SK-N-MC (cell line): ENCODE data around the gene HM13.
A peak's percentile ranks its signal among the peaks of the same experiment; 100 is the strongest.
"Not testable (repeated sequence)": the region's sequence is repeated elsewhere in the genome, so short reads cannot be mapped to it uniquely, and the experiment has no call there.

Experiments used
- DNase-seq: peaks from one replicate; pipeline ENCODE4 v3.0.0-alpha.2; 2011; ENCODE audit warnings: low read depth, low spot score
- H3K27ac ChIP-seq: fragments of 200-600 bp; sonication (generic); 2 replicates; pipeline ENCODE4 v1.5.1; 2016; ENCODE audit warnings: mixed run types
- H3K36me3 ChIP-seq: fragments of 200-600 bp; sonication (generic); 2 replicates; pipeline ENCODE4 v1.6.1; 2017; ENCODE audit warnings: antibody characterized with exemption, low read length, mixed read lengths; ENCODE audit not compliant: insufficient read depth
- H3K4me3 ChIP-seq: fragments of 200-600 bp; sonication (generic); 2 replicates; pipeline ENCODE4 v1.5.1; 2016
- H3K9ac ChIP-seq: fragments of 200-600 bp; sonication (generic); 2 replicates; pipeline ENCODE4 v1.8.0; 2017; ENCODE audit warnings: mixed run types, mixed read lengths; ENCODE audit not compliant: insufficient read length
- H3K9me3 ChIP-seq: fragments of 200-600 bp; sonication (generic); 2 replicates; pipeline ENCODE4 v1.6.1; 2017; ENCODE audit warnings: low read depth, mild to moderate bottlenecking, antibody characterized with exemption, low read length, moderate library complexity, mixed read lengths
- EZH2 ChIP-seq: fragments of 200-600 bp; sonication (generic); IDR thresholded peaks from one replicate; pipeline ENCODE4 v1.6.1; 2017; ENCODE audit warnings: antibody characterized with exemption
- FOXP2 ChIP-seq: optimal IDR thresholded peaks from 2 replicates; pipeline ENCODE3; 2011; ENCODE audit warnings: mild to moderate bottlenecking, moderate library complexity; ENCODE audit not compliant: insufficient read depth; ENCODE audit errors: extremely low read length, control extremely low read depth
- POLR2AphosphoS5 ChIP-seq: IDR thresholded peaks from 2 replicates; pipeline ENCODE4 v1.6.1; 2012; ENCODE audit warnings: mild to moderate bottlenecking, low read depth, low read length, borderline replicate concordance

The HM13 gene

DNA sequence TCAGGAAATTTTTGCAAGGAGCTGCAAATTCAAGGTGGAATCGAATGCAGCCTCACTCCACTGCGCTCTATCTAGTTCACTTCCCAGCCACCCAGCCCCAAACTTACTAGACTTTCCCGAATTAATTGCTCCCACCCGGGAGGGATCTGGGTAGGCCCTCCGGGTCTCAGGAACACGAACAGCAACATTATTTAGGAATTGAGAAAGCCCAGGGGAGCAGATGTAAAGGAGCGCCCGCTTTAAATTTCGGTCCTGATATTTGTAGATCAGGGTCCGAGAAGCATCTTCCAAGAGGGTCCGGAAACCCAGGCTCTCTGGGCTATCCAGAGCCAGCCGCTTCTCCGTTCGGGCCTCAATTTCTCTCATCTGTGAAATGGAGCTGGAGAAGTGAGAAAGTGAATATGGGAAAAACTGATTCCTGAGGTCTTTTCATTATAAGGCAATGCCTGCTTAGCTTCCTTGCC is 90.4 kb downstream of the HM13 start:
- H3K9ac ChIP-seq, result peak overlapping the region; percentile 95
- TF ChIP-seq FOXP2, result no peak
- TF ChIP-seq POLR2AphosphoS5, result no peak; the same call in 1 of the 2 replicates
- TF ChIP-seq EZH2, result no peak
- no peak for DNase-seq
- peak overlapping the region; percentile 100 for H3K4me3 ChIP-seq
- peaks cover 7% of the 10 kb centered on the region for H3K36me3 ChIP-seq
- H3K27ac ChIP-seq, result peak overlapping the region; percentile 100
- no peaks in the 10 kb centered on the region for H3K9me3 ChIP-seq

DNA sequence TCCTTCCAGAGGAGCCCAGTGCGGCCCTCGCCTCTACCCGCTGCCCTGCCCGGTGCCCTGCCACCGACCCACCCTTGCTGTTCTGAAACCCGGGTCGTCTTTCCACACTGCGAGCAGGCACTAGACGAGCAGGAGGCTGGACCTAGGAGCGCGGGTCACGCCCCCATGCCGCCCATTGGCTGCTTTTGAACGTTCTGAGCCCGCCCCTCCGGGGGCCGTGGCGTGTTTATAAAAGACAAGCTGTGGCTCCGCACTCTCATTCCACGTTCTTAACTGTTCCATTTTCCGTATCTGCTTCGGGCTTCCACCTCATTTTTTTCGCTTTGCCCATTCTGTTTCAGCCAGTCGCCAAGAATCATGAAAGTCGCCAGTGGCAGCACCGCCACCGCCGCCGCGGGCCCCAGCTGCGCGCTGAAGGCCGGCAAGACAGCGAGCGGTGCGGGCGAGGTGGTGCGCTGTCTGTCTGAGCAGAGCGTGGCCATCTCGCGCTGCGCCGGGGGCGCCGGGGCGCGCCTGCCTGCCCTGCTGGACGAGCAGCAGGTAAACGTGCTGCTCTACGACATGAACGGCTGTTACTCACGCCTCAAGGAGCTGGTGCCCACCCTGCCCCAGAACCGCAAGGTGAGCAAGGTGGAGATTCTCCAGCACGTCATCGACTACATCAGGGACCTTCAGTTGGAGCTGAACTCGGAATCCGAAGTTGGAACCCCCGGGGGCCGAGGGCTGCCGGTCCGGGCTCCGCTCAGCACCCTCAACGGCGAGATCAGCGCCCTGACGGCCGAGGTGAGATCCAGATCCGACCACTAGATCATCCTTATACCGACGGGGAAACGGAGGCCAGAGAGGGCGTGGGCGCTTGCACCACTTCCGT is 91.0 kb downstream of the HM13 start, which contains the start of gene ID1:
TSS of gene ID1 (plus strand) at position 259 of the 871 bp plus-strand sequence. CDS start at position 358, 99 bp downstream.
- H3K36me3 ChIP-seq, result peaks cover 7% of the 10 kb centered on the region
- no peaks in the 10 kb centered on the region for H3K9me3 ChIP-seq
- peak within 1 kb of the TSS; percentile 100 for H3K27ac ChIP-seq
- TF ChIP-seq EZH2 (no peak), FOXP2 (no peak), POLR2AphosphoS5 (peak; percentile 100)
- H3K9ac ChIP-seq, result peak within 1 kb of the TSS; percentile 96
- H3K4me3 ChIP-seq, result peak within 1 kb of the TSS; percentile 100
- peak; percentile 87 for DNase-seq

DNA sequence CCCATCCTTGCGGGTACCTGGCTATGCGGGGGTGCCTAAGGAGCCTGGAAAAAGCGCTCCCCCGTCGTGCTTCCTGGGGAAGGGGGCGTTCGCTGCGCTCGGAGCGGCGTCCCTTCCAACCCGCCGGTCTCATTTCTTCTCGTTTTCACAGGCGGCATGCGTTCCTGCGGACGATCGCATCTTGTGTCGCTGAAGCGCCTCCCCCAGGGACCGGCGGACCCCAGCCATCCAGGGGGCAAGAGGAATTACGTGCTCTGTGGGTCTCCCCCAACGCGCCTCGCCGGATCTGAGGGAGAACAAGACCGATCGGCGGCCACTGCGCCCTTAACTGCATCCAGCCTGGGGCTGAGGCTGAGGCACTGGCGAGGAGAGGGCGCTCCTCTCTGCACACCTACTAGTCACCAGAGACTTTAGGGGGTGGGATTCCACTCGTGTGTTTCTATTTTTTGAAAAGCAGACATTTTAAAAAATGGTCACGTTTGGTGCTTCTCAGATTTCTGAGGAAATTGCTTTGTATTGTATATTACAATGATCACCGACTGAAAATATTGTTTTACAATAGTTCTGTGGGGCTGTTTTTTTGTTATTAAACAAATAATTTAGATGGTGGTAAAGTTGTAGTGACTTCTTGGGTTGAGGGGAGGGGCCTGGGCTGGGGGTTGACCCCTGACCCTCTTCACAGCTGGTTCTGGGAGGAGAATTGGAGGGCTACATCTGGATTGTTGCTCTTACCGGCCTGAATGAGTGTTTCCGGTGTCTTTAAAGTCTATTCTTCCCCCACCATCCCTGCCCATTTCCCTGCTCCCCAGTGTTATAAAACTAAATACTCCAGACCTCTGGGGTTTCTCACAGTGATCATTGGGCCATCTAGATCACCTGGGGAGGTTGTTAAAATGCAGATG is 91.9 kb downstream of the HM13 start:
- Histone ChIP-seq H3K9ac (peak overlapping the region; percentile 96), H3K4me3 (peak overlapping the region; percentile 100), H3K9me3 (no peaks in the 10 kb centered on the region), H3K36me3 (peaks cover 7% of the 10 kb centered on the region), H3K27ac (peak overlapping the region; percentile 65)
- TF ChIP-seq EZH2, result no peak
- TF ChIP-seq POLR2AphosphoS5, result no peak; the same call in 1 of the 2 replicates
- TF ChIP-seq FOXP2, result no peak
- DNase-seq, result no peak

DNA sequence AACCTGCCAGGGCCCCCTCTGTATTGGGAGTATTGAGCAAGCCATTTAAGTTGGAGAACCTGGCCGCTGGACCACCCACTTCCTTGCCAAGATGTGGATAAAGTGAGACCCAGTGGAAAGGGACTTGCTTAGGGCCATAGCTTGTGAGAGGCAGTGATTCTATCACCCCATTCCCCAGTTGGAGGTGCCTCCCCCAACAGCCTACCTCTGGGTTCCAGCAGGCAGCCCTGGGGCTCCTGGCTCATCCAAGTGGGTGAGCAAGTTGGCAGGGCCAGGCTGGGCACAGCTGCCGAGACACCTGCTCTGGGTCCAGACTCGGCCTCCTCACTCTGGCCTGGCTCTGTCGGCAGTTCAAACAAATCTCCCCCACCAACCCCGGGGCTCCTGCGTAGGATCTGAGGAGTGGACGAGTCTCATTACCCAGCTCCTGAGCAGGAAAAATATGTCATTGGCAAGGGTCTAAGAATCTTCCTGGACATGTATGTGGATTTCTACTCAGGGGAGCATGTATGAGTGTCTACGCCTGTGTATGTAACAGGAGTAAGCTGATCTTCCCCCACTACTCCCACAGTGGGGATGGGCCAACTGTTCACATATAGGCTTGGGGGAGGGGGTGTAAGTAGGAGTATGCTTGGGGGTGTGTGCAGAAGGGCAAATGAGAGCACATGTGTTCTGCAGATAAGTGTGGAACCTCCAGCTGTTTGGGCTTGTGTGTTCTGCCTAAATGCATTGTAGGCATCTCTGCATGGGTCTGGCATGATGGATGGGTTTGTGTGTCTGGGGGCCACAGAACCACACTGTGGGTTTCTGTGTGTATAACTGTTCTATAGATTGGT is 92.8 kb downstream of the HM13 start:
- Histone ChIP-seq H3K4me3 (peak overlapping the region; percentile 100), H3K36me3 (peaks cover 7% of the 10 kb centered on the region), H3K9ac (peak overlapping the region; percentile 96), H3K27ac (peak overlapping the region; percentile 65; the same call in 1 of the 2 replicates), H3K9me3 (no peaks in the 10 kb centered on the region)
- no peak for DNase-seq
- TF ChIP-seq FOXP2 (no peak), POLR2AphosphoS5 (peak; percentile 81)

DNA sequence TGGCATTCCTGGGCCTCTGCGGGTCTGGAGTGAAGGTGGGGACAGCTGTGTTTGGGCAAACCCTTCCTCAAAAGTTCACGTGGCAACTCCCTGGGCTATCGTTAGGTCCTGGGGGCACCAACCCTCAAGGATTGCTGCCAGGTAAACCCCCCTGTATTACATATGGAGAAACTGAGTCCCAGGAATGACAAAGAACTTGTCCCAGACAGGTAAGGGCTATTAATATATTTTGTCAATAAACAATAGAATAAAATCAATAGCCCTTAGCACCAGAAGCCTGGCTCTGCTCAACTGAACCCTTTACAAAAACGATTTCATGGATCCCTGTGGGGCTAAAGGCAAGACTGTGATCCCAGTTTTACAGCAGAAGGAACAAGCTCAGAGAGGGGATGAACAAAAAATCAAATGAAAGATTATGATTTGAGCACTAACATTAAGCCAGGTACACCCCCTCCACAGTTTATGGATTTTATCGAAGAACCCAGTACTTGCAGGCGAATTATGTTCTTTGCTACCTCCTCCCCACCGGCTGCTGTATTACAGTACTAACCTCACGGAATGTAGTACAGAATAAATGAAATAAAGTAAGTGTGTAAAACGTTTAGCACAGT is 93.5 kb downstream of the HM13 start:
- Histone ChIP-seq H3K27ac (peak overlapping the region; percentile 21; the same call in 1 of the 2 replicates), H3K4me3 (peak overlapping the region; percentile 100), H3K9me3 (no peaks in the 10 kb centered on the region), H3K36me3 (peaks cover 7% of the 10 kb centered on the region), H3K9ac (no peak overlapping the region)
- no peak for DNase-seq
- TF ChIP-seq EZH2 (no peak), POLR2AphosphoS5 (no peak), FOXP2 (no peak)

DNA sequence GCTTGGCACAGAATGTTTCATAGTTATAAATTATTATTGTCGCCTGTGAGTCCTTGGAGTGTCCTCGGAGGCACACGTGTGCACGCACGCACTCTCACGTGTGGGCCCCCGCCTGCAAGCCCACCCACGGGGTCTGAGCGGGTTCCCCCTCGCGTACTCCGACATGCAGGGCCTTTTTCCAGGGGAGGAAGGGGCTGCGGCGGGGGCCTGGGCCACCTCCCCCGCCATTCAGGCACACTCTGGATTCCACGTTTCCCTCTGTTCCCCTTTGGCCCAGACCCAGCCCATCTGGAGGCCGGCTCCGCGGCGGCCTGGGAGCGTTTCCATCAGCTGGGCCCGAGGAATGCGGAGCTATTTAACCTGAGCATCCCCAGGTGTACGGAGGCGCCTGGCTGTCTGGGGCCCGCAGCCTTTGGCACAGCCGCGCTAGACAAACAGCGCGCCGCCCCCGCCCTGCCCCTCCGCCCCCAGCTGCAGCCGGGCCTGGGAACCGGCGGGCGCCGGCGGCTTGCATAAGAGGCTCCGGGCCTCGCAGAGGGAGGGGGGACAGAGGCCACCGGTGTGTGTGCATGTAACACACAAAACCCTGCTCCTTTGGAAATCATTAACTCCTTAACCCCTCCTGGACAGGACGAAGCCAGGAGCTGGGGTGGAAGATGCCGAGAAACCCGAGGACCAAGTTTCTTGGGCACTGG is 94.2 kb downstream of the HM13 start:
- H3K4me3 ChIP-seq, result no peak overlapping the region
- no peak overlapping the region for H3K9ac ChIP-seq
- no peak for TF ChIP-seq EZH2
- no peak for TF ChIP-seq FOXP2
- peak; percentile 23; the same call in 1 of the 2 replicates for TF ChIP-seq POLR2AphosphoS5
- DNase-seq, result no peak
- peak overlapping the region; percentile 30; the same call in 1 of the 2 replicates for H3K27ac ChIP-seq
- peaks cover 7% of the 10 kb centered on the region for H3K36me3 ChIP-seq
- H3K9me3 ChIP-seq, result no peaks in the 10 kb centered on the region

DNA sequence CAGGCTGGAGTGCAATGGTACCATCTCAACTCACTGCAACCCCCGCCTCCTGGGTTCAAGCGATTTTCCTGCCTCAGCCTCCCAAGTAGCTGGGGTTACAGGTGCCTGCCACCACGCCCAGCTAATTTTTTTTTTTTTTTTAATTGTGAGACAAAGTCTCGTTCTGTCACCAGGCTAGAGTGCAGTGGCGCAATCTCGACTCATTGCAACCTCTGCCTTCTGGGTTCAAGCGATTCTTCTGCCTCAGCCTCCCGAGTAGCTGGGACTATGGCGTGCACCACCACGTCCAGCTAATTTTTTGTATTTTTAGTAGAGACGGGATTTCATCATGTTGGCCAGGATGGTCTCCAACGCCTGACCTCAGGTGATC is 98.0 kb downstream of the HM13 start:
- not testable (repeated sequence) for H3K9ac ChIP-seq, H3K4me3 ChIP-seq, H3K9me3 ChIP-seq, H3K27ac ChIP-seq, H3K36me3 ChIP-seq, DNase-seq

DNA sequence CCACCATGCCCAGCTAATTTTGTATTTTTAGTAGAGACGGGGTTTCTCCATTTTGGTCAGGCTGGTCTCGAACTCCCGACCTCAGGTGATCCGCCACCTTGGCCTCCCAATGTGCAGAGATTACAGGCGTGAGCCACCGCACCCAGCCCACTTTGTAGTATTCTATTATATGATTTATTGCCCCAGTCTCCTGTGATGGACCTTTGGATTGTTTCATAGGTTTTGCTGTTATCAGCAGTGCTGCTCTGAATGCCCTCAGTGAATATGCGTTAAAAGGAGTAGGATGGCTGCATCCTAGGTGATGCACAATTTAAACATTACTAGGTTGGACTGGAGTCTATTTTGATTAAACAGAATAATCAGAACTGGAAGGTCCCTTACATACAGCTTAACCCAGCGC is 101.2 kb downstream of the HM13 start:
- DNase-seq, result no peak
- Histone ChIP-seq H3K4me3 (no peak overlapping the region), H3K9ac (no peak overlapping the region), H3K27ac (no peak overlapping the region), H3K36me3 (no peaks in the 10 kb centered on the region), H3K9me3 (no peaks in the 10 kb centered on the region)
- TF ChIP-seq EZH2, result no peak
